Cardiac fibroblast (primary cell): ENCODE measurements around the gene TUBGCP6.

Experiments
- DNase-seq, 2 donors: peaks; one replicate each; pipeline versions ENCODE4 v3.0.0 to v3.0.0-alpha.2; 2010; ENCODE audit warnings: low read depth in 2 of 2
- H3K4me3 ChIP-seq, 2 donors: replicated peaks in 1 of 2; 1 replicate in 1 of 2; 2 replicates in 1 of 2; pipeline ENCODE4 v1.5.1; 2011; ENCODE audit warnings: low read depth in 2 of 2, low read length in 2 of 2, mild to moderate bottlenecking in 2 of 2, moderate library complexity in 1 of 2
- CTCF ChIP-seq: IDR thresholded peaks from one replicate; pipeline ENCODE4 v1.5.1; 2011; ENCODE audit warnings: low read depth, mild to moderate bottlenecking, low read length, inconsistent platforms

Gene TUBGCP6

DNA sequence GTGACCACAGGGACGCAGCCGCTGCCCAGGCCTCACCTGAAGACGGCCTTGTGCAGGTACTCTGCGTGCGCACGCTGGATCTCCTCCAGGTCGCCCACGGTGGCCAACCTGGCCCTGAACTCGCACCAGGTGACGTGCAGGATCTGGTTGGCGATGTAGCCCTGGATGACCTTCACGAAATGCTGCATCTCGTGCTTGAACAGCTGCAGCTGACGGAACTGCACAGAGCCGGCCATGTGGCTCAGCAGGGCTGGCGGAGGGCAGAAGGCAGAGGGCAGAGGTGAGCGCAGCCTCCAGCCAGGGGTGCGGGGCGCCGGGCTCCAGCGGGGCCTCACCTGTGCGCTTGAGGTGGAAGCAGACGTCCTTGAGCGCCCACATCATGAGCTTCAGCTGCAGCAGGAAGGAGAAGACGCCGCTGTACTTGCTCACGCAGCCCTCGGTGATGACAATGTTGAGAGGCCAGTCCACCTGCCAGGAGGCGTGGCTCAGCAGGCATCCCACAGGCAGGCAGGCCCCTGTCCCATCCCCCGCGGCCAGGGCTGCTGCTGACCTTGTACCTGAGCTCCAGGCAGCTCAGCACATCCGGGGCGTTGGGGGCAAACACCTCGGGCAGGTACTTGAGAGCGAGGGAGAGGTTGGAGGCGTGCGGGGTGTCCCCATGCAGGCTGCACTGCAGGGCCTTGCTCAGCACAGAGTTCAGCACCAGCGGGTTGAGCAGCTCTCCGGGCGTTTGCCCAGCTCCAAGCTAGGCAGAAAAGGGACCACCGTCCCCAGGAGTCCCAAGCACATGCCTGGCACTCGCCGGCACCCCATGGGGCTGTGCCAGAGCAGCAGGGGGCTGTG, 26.4 kb downstream of the TUBGCP6 start:
- DNase-seq: no peak
- H3K4me3 ChIP-seq: no peak overlapping the region
- no peak for TF ChIP-seq CTCF

DNA sequence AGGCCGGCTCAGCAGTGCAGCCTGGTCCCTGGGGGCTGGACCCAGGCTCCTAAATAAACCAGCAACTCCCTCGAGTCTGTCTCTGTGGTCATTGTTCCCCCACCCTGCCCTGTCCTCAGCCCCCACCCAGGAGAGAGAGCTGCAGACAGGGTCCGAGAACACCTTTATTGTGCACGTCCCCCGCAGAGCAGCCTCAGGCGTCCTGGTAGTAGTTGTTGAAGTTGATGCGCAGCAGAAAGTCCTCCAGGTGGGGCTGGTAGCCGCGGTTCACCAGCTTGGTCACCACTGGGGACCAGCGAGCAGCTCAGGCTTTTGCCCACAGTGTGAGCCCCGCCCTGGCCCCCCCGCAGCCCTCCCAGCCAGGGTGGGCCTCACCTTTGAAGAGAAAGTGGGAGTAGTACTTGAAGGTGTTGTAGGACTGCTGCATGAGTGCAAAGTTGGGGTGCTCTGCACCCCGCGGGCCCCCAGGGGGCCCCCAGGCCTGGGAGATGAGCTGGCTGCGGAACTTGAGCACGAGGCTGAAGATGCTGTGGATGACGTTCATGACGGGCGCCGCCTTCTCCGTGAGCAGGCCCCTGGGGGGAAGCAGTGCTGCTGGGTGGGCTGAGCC, 27.2 kb downstream of the TUBGCP6 start:
- TF ChIP-seq CTCF: no peak
- no peak for DNase-seq
- no peak overlapping the region for H3K4me3 ChIP-seq

DNA sequence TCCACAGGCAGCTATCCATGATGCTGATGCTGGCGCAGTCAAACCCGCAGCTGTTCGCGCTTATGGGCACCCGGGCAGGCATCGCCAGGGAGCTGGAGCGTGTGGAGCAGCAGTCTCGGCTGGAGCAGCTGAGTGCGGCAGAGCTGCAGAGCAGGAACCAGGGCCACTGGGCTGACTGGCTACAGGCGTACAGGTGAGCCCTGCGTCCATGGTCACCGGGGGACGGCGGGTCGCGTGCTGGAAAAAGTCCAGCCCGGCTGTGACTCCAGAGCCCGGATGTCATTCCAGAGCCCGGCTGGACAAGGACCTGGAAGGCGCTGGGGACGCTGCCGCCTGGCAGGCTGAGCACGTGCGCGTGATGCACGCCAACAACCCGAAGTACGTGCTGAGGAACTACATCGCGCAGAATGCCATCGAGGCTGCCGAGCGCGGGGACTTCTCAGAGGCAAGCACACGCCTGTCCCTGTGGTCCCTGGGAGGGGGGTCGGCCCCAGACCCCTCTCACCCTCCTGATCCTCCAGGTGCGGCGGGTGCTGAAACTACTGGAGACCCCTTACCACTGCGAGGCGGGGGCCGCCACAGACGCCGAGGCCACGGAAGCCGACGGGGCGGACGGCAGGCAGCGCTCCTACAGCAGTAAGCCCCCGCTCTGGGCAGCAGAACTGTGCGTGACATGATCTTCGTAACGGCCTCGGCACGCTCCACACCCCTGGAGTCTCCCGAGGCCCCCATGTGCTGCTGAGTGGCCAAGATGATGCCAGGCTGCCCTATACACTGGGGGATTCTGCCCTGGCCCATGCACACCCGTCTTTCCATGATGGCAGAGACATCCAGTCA, 27.9 kb downstream of the TUBGCP6 start:
- no peak for TF ChIP-seq CTCF
- no peak for DNase-seq
- H3K4me3 ChIP-seq: no peak overlapping the region

GRCh38 chr22:50216055-50216683, 28.7 kb downstream of the TUBGCP6 start:
- TF ChIP-seq CTCF: no peak
- no peak for DNase-seq
- H3K4me3 ChIP-seq: no peak overlapping the region

DNA sequence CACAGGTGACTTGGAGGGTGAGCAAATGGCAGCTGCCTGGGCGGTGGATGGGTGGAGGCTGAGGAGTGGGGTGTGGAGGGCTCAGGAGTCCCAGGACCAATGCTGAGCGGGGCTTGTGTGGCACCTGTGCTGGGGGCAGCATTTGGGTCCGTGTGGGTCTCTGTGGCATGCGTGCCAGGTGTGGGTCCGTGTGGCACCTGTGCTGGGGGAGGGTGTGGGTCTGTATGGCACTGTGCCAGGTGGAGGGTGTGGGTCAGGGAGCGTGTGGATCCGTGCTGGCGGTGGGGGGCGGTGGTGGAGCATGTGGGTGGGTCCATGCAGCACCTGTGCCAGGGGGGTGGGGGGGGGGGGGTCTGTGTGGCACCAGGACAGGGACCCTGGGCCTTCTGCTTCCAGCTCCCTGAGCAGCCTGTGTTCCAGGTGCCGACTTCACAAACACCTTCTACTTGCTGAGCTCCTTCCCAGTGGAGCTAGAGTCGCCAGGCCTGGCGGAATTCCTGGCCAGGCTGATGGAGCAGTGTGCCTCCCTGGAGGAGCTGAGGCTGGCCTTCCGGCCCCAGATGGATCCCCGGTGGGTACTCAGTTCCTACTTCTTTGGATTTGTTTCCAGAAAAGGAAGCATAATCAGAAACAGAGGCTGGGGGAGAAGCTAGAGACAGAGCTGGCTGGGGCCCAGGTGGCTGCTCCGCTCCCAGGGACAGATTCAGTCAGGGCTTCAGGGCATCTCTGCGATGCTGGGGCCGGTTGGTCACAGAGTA, 29.3 kb downstream of the TUBGCP6 start:
- H3K4me3 ChIP-seq: no peak overlapping the region
- no peak for TF ChIP-seq CTCF
- DNase-seq: no peak

GRCh38 chr22:50213263-50213662, 31.6 kb downstream of the TUBGCP6 start:
- no peak for DNase-seq
- no peak overlapping the region for H3K4me3 ChIP-seq
- TF ChIP-seq CTCF: no peak
